A549 (cell line): ENCODE measurements around the gene THBS3. TPM values are rescaled to one million over a fixed set of nuclear protein-coding genes. Genes with fewer than 3 reads are reported as not detected.

Experiments used
- ATAC-seq, 2 experiments: fragments of 200-7000 bp in 1 of 2; fragments of >200 bp in 1 of 2; cut with Nextera tagmentation in 1 of 2; cut with Tn5 transposase in 1 of 2; 3 replicates each; pipeline versions ENCODE4 v1.8.0 to v1.9.1; 2018 to 2020; ENCODE audit warnings: mild to moderate bottlenecking in 1 of 2, moderate library complexity in 1 of 2
- CTCF ChIA-PET: fragments of 300-600 bp; sonication (Branson Sonifier 250); formaldehyde crosslinking; extraction: SDS; loops from one replicate; lab custom pipeline; 2021; ENCODE audit warnings: antibody characterized with exemption, inconsistent platforms; lab: Yijun Ruan, JAX
- POLR2A ChIA-PET: fragments of 350-600 bp; formaldehyde crosslinking; extraction: SDS; loops from one replicate; lab custom pipeline; 2021; ENCODE audit warnings: antibody characterized with exemption, inconsistent platforms; lab: Yijun Ruan, JAX
- DNase-seq, 2 experiments: peaks; one replicate each; pipeline versions ENCODE4 v3.0.0 to v3.0.0-alpha.2; 2011 to 2016; ENCODE audit warnings: low read depth in 1 of 2, low spot score in 1 of 2
- FAIRE-seq: peaks from 2 replicates; lab custom pipeline; 2011; peaks lifted over from hg19 to GRCh38; lab: Jason Lieb, UNC
- H3K27ac ChIP-seq, 2 experiments: fragments of >200 bp; sonication (Bioruptor Twin); formaldehyde crosslinking; 3 replicates each; pipeline ENCODE4 v1.5.1; 2016 to 2017
- H3K4me1 ChIP-seq: fragments of >200 bp; sonication (Bioruptor Twin); formaldehyde crosslinking; 3 replicates; pipeline ENCODE4 v1.6.1; 2016
- H3K4me2 ChIP-seq: fragments of >200 bp; sonication (Bioruptor Twin); formaldehyde crosslinking; 3 replicates; pipeline ENCODE4 v1.6.1; 2016
- H3K4me3 ChIP-seq: fragments of >200 bp; sonication (Bioruptor Twin); formaldehyde crosslinking; 3 replicates; pipeline ENCODE4 v1.5.1; 2016
- H3K9me3 ChIP-seq: fragments of >200 bp; sonication (Bioruptor Twin); formaldehyde crosslinking; 3 replicates; pipeline ENCODE4 v1.6.1; 2016
- BCL3 ChIP-seq: fragments of >200 bp; sonication (Bioruptor Twin); formaldehyde crosslinking; IDR thresholded peaks from 3 replicates; pipeline ENCODE4 v1.6.1; 2016
- BHLHE40 ChIP-seq: IDR thresholded peaks from 2 replicates; pipeline ENCODE4 v1.6.1; 2012; ENCODE audit warnings: low read depth, low read length, inconsistent platforms
- CBX2 ChIP-seq: fragments of 200-600 bp; sonication (generic); IDR thresholded peaks from 2 replicates; pipeline ENCODE4 v1.6.1; 2016; ENCODE audit warnings: low read depth, mild to moderate bottlenecking, borderline replicate concordance
- CHD4 ChIP-seq: fragments of 200-600 bp; sonication (generic); IDR thresholded peaks from 2 replicates; pipeline ENCODE4 v1.6.1; 2016; ENCODE audit warnings: antibody characterized with exemption, mild to moderate bottlenecking, borderline replicate concordance
- CTCF ChIP-seq: fragments of >200 bp; sonication (Bioruptor Twin); formaldehyde crosslinking; IDR thresholded peaks from 3 replicates; pipeline ENCODE4 v1.5.1; 2016
- E2F6 ChIP-seq: IDR thresholded peaks from 2 replicates; pipeline ENCODE4 v1.6.1; 2012; ENCODE audit warnings: low read depth, borderline replicate concordance
- EHF ChIP-seq: fragments of 250-450 bp; sonication (Bioruptor Pico); IDR thresholded peaks from 2 replicates; pipeline ENCODE4 v1.5.0; 2020; ENCODE audit warnings: mild to moderate bottlenecking
- EHMT2 ChIP-seq: fragments of 200-600 bp; sonication (generic); IDR thresholded peaks from 2 replicates; pipeline ENCODE4 v1.6.1; 2016; ENCODE audit warnings: antibody characterized with exemption, low read depth, mild to moderate bottlenecking, moderate library complexity
- ELK1 ChIP-seq: fragments of 150-350 bp; IDR thresholded peaks from 2 replicates; pipeline ENCODE4 v1.6.1; 2014; ENCODE audit warnings: low read depth, mild to moderate bottlenecking, low read length
- EP300 ChIP-seq, 2 experiments: fragments of >200 bp; sonication (Bioruptor Twin); formaldehyde crosslinking; IDR thresholded peaks; 2 replicates in 1 of 2; 3 replicates in 1 of 2; pipeline ENCODE4 v1.6.1; 2016 to 2017
- HDAC2 ChIP-seq: fragments of 200-600 bp; sonication (generic); IDR thresholded peaks from 2 replicates; pipeline ENCODE4 v1.6.1; 2016
- HMGXB4 ChIP-seq: fragments of 250-450 bp; sonication (Bioruptor Pico); IDR thresholded peaks from 2 replicates; pipeline ENCODE4 v1.5.0; 2021; ENCODE audit warnings: mild to moderate bottlenecking, moderate library complexity, borderline replicate concordance
- HOXB13 ChIP-seq: fragments of 250-450 bp; sonication (Bioruptor Pico); IDR thresholded peaks from 2 replicates; pipeline ENCODE4 v1.5.0; 2020; ENCODE audit warnings: low read depth, mild to moderate bottlenecking, moderate library complexity
- HOXB5 ChIP-seq: fragments of 250-450 bp; sonication (Bioruptor Pico); IDR thresholded peaks from 2 replicates; pipeline ENCODE4 v1.5.0; 2020; ENCODE audit warnings: mild to moderate bottlenecking, moderate library complexity
- JUN ChIP-seq, 2 experiments: fragments of >200 bp; sonication (Bioruptor Twin); formaldehyde crosslinking; IDR thresholded peaks; 2 replicates in 1 of 2; 3 replicates in 1 of 2; pipeline ENCODE4 v1.6.1; 2016 to 2017
- KDM5A ChIP-seq: fragments of 200-600 bp; sonication (generic); IDR thresholded peaks from 2 replicates; pipeline ENCODE4 v1.6.1; 2016; ENCODE audit warnings: antibody characterized with exemption, mild to moderate bottlenecking
- MAFK ChIP-seq: fragments of 450-650 bp; IDR thresholded peaks from 2 replicates; pipeline ENCODE4 v1.6.1; 2014; ENCODE audit not compliant: partially characterized antibody
- PHF8 ChIP-seq: fragments of 200-600 bp; sonication (generic); IDR thresholded peaks from 2 replicates; pipeline ENCODE4 v1.6.1; 2016; ENCODE audit warnings: low read depth, mild to moderate bottlenecking, antibody characterized with exemption, moderate library complexity, borderline replicate concordance
- RCOR1 ChIP-seq: fragments of 150-350 bp; IDR thresholded peaks from 2 replicates; pipeline ENCODE4 v1.6.1; 2014; ENCODE audit warnings: antibody characterized with exemption, low read length, low read depth
- TFCP2L1 ChIP-seq: fragments of 250-450 bp; sonication (Bioruptor Pico); IDR thresholded peaks from 2 replicates; pipeline ENCODE4 v1.5.0; 2021; ENCODE audit warnings: mild to moderate bottlenecking
- USF2 ChIP-seq: fragments of 450-650 bp; IDR thresholded peaks from 2 replicates; pipeline ENCODE4 v1.6.1; 2014; ENCODE audit warnings: antibody characterized with exemption
- ZFP36 ChIP-seq: fragments of 450-650 bp; IDR thresholded peaks from 2 replicates; pipeline ENCODE4 v1.6.1; 2014; ENCODE audit warnings: borderline replicate concordance; ENCODE audit not compliant: partially characterized antibody
- ZSCAN20 ChIP-seq: fragments of 250-450 bp; sonication (Bioruptor Pico); IDR thresholded peaks from 2 replicates; pipeline ENCODE4 v1.8.0; 2022; ENCODE audit warnings: mild to moderate bottlenecking, moderate library complexity
- WGBS: methylation state at CpG from one replicate; pipeline ENCODE4 v1.1.6; 2017; ENCODE audit errors: missing lambda C conversion rate; 5-methylcytosine and 5-hydroxymethylcytosine counted together
- polyA plus RNA-seq, 4 experiments: library from polyadenylated mRNA; depleted of rRNA in 3 of 4; stranded (reverse); fragments of >200 nt; fragmentation: RNase III in 1 of 4; extraction: RNeasy Plus Mini Kit Qiagen cat#74134 plus additional on column Dnase treatment in 1 of 4; gene quantifications; 2 replicates in 3 of 4; 3 replicates in 1 of 4; pipeline ENCODE4 v1.2.3, GENCODE V29; 2011 to 2017

The THBS3 gene
- polyA plus RNA-seq, 2 of the 4 experiments (the other 2 are of a cell fraction) = 12.1 to 13.8 TPM

GRCh38 chr1:155183775-155184221 is 23.9 kb downstream of the THBS3 start:
- no peaks in the 10 kb centered on the region for H3K9me3 ChIP-seq
- WGBS = 85% methylated on average over 17 of the region's 20 CpGs
- no peak for ATAC-seq
- no peak for DNase-seq
- H3K4me3 ChIP-seq = no peak overlapping the region
- ChIA-PET POLR2A (interaction anchor here (2.4 kb wide), 1 partner anchor 10 kb away, joined by 11 read pairs; no protein-coding TSS in a partner anchor), CTCF (interaction anchor here (0.6 to 5.6 kb wide), 5 partner anchors 10 to 480 kb away, joined by 5 to 51 read pairs (median 7); partner anchors contain the start of genes KRTCAP2 and TRIM46)
- no peak for FAIRE-seq
- 0 out of 3 replicates have a peak, but pooled peaks cover 4% of the 10 kb centered on the region for H3K4me1 ChIP-seq
- TF ChIP-seq ZSCAN20 = no peak
- TF ChIP-seq EP300 (IDR thresholded peaks at IDR 0.05) = no peak
- TF ChIP-seq USF2 = no peak
- TF ChIP-seq ZFP36 = no peak
- no peak for TF ChIP-seq ELK1
- TF ChIP-seq BCL3 = no peak
- TF ChIP-seq JUN (IDR thresholded peaks at IDR 0.05) = no peak
- no peak for TF ChIP-seq PHF8
- no peak for TF ChIP-seq KDM5A
- no peak overlapping the region for H3K27ac ChIP-seq
- H3K4me2 ChIP-seq = no peak overlapping the region

GRCh38 chr1:155182052-155182550 is 25.6 kb downstream of the THBS3 start:
- no peak for ATAC-seq
- Histone ChIP-seq H3K4me2 (no peak overlapping the region), H3K27ac (no peak overlapping the region), H3K9me3 (no peaks in the 10 kb centered on the region), H3K4me3 (no peak overlapping the region), H3K4me1 (peaks cover 4% of the 10 kb centered on the region; the same call in 1 of the 3 replicates)
- FAIRE-seq = no peak
- no peak for DNase-seq
- WGBS = 96% methylated on average over 4 of the region's 7 CpGs
- ChIA-PET POLR2A (no interaction called here), CTCF (interaction anchor here (1.1 kb wide), 1 partner anchor 9 kb away, joined by 4 read pairs; the partner anchor contains the start of gene KRTCAP2)
- TF ChIP-seq KDM5A (no peak), CBX2 (no peak), TFCP2L1 (CRISPR knock-in tag) (no peak)

- DNase-seq = no peak
- no peaks in the 10 kb centered on the region for H3K9me3 ChIP-seq
- no peak for ATAC-seq
- no peak overlapping the region for H3K27ac ChIP-seq
- H3K4me2 ChIP-seq = no peak overlapping the region
- CTCF ChIA-PET = interaction anchor here (1.1 to 9.7 kb wide), 2 partner anchors 9 to 12 kb away, joined by 4 to 176 read pairs; partner anchors contain the start of gene KRTCAP2
- H3K4me1 ChIP-seq = peaks cover 6% of the 10 kb centered on the region
- POLR2A ChIA-PET = no interaction called here
- no peak overlapping the region for H3K4me3 ChIP-seq
- FAIRE-seq = no peak
- WGBS = 84% methylated on average over 15 of the region's 18 CpGs
- TF ChIP-seq E2F6 = no peak
- no peak for TF ChIP-seq CTCF
- TF ChIP-seq RCOR1 = no peak
- TF ChIP-seq HOXB5 (CRISPR knock-in tag) = no peak
- no peak for TF ChIP-seq CHD4
- TF ChIP-seq HOXB13 (CRISPR knock-in tag) = no peak
- TF ChIP-seq ELK1 = no peak
- TF ChIP-seq EHMT2 = no peak
- TF ChIP-seq HDAC2 = no peak
- TF ChIP-seq EHF (CRISPR knock-in tag) = no peak
- TF ChIP-seq MAFK = no peak
- TF ChIP-seq BHLHE40 = no peak
- TF ChIP-seq HMGXB4 (CRISPR knock-in tag) = no peak
- TF ChIP-seq KDM5A = no peak
Measured at GRCh38 chr1:155181371-155182051, 26.2 kb downstream of the THBS3 start.
